Transverse colon (tissue), 4 donors: ENCODE results near the gene PRPH.

Experiments used
- POLR2A ChIP-seq: fragments of 450-650 bp; IDR thresholded peaks from one replicate; pipeline ENCODE4 v1.6.1; 2016; ENCODE audit warnings: antibody characterized with exemption, mild to moderate bottlenecking, moderate library complexity
- POLR2AphosphoS5 ChIP-seq, 3 donors: sonication (generic); formaldehyde crosslinking; IDR thresholded peaks; one replicate each; pipeline ENCODE4 v1.6.1; 2016; ENCODE audit warnings: antibody characterized with exemption in 3 of 3
- TF ChIP-seq, protein P1 (sequence below), 5 experiments: fragments of 200-600 bp in 3 of 5; fragments of 450-650 bp in 2 of 5; sonication (generic) in 3 of 5; IDR thresholded peaks; 1 replicate in 2 of 5; 2 replicates in 3 of 5; pipeline ENCODE4 v1.5.1; 2016 to 2017; ENCODE audit warnings: antibody characterized with exemption in 5 of 5, inconsistent platforms in 3 of 5, mild to moderate bottlenecking in 2 of 5, moderate library complexity in 1 of 5

- TF ChIP-seq, protein P1, sequence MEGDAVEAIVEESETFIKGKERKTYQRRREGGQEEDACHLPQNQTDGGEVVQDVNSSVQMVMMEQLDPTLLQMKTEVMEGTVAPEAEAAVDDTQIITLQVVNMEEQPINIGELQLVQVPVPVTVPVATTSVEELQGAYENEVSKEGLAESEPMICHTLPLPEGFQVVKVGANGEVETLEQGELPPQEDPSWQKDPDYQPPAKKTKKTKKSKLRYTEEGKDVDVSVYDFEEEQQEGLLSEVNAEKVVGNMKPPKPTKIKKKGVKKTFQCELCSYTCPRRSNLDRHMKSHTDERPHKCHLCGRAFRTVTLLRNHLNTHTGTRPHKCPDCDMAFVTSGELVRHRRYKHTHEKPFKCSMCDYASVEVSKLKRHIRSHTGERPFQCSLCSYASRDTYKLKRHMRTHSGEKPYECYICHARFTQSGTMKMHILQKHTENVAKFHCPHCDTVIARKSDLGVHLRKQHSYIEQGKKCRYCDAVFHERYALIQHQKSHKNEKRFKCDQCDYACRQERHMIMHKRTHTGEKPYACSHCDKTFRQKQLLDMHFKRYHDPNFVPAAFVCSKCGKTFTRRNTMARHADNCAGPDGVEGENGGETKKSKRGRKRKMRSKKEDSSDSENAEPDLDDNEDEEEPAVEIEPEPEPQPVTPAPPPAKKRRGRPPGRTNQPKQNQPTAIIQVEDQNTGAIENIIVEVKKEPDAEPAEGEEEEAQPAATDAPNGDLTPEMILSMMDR (IDR thresholded peaks at IDR 0.05): no peak
- TF ChIP-seq POLR2A (no peak), POLR2AphosphoS5 (IDR thresholded peaks at IDR 0.05) (no peak)
Measured at GRCh38 chr12:49314811-49315210, 19.9 kb downstream of the PRPH start.
